Gastroesophageal sphincter (tissue), 4 donors: Measurements from ENCODE around the gene FAM107A. TPM values are rescaled to one million over a fixed set of nuclear protein-coding genes. Genes with fewer than 3 reads are reported as not detected.

Experiments used
- ATAC-seq: fragments of 150-250 bp; one replicate; pipeline ENCODE4 v1.9.1; 2016; ENCODE audit warnings: mild to moderate bottlenecking, moderate library complexity
- H3K27ac ChIP-seq, 4 donors: fragments of 200-600 bp; sonication (generic) in 3 of 4; 1 replicate in 3 of 4; 2 replicates in 1 of 4; pipeline ENCODE4 v1.5.1; 2016 to 2019
- H3K27me3 ChIP-seq: fragments of 200-600 bp; sonication (generic); one replicate; pipeline ENCODE4 v1.5.1; 2019
- H3K36me3 ChIP-seq, 2 donors: fragments of 200-600 bp; sonication (generic); one replicate each; pipeline ENCODE4 v1.5.1; 2019; ENCODE audit warnings: control low read depth in 1 of 2
- H3K4me1 ChIP-seq, 3 donors: fragments of 200-600 bp; sonication (generic); 1 replicate in 2 of 3; 2 replicates in 1 of 3; pipeline ENCODE4 v1.5.1; 2016 to 2019; ENCODE audit warnings: control low read depth in 2 of 3
- H3K4me3 ChIP-seq, 2 donors: fragments of 200-600 bp; sonication (generic); one replicate each; pipeline ENCODE4 v1.5.1; 2019; ENCODE audit warnings: mild to moderate bottlenecking in 1 of 2, moderate library complexity in 1 of 2
- H3K9me3 ChIP-seq, 3 donors: fragments of 200-600 bp; sonication (generic); one replicate each; pipeline ENCODE4 v1.5.1; 2017 to 2019; ENCODE audit warnings: control low read depth in 2 of 3
- EP300 ChIP-seq: sonication (generic); formaldehyde crosslinking; IDR thresholded peaks from one replicate; pipeline ENCODE4 v1.6.1; 2017; ENCODE audit warnings: antibody characterized with exemption, mild to moderate bottlenecking
- POLR2A ChIP-seq, 2 donors: fragments of 450-650 bp; IDR thresholded peaks; one replicate each; pipeline ENCODE4 v1.6.1; 2017; ENCODE audit warnings: antibody characterized with exemption in 2 of 2, mild to moderate bottlenecking in 2 of 2, moderate library complexity in 1 of 2
- POLR2AphosphoS5 ChIP-seq: sonication (generic); formaldehyde crosslinking; IDR thresholded peaks from one replicate; pipeline ENCODE4 v1.6.1; 2017; ENCODE audit warnings: antibody characterized with exemption
- WGBS, 2 donors: methylation state at CpG; one replicate each; pipeline ENCODE4 v1.1.5; 2018; ENCODE audit warnings: low coverage in 1 of 2; 5-methylcytosine and 5-hydroxymethylcytosine counted together
- total RNA-seq, 4 donors: library from RNA; depleted of rRNA; stranded (reverse); fragments of >200 nt; gene quantifications; one replicate each; pipeline ENCODE4 v1.1.0, GENCODE V29; 2016
- TF ChIP-seq, protein P1 (sequence below), 4 experiments: fragments of 200-600 bp in 2 of 4; fragments of 450-650 bp in 2 of 4; sonication (generic) in 1 of 4; IDR thresholded peaks; one replicate each; pipeline ENCODE4 v1.5.1; 2017 to 2019; ENCODE audit warnings: antibody characterized with exemption in 4 of 4, mild to moderate bottlenecking in 2 of 4, moderate library complexity in 2 of 4

FAM107A gene
- total RNA-seq, 4 donors from 2014 or later, result 27.9 to 109 (median 83.8) TPM

DNA sequence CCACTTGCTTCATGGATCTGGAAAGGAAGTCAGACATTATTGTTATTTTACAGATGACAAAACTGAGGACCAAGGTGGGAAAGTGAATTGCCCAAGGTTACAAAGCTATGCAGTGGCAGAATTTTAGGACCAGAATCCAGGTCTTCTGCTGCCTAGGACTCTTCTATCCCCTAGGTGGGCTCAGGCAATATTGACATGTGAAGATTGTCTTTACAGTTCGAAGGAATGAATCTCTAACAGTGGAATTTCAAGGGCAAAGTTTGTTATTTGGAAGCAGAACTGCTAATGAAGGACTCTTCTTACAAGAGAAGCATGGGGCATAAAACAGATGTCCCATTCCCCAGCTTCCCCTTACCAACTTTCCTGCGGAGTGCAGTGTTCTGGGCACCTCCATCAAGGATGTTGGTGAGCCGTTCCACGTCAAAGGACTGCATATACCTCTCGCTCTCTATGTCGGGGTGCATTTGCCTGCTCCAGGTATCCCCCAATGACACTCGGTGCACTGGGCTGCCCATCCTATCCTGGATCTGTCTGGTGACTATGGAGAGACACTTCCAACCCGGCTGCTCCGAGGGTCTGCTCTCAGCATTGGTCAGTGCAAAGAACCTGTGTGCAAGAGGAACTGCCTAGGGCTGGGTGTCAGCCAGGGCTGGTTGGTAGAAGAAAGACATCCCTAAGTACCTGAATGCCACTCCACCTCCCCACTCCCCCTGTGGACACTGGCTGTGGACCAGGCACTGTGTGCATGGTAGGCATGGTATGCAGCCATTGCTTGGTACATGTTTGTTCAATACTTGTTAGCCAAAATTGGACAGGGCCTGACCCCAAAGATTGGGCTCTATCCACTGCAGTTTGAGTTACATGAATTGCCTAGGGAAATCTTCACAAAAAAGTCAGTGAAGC, 42.3 kb downstream of the FAM107A start:
- WGBS, 2 donors, result 99 to 100% methylated on average over 3 to 8 of the region's 9 CpGs

DNA sequence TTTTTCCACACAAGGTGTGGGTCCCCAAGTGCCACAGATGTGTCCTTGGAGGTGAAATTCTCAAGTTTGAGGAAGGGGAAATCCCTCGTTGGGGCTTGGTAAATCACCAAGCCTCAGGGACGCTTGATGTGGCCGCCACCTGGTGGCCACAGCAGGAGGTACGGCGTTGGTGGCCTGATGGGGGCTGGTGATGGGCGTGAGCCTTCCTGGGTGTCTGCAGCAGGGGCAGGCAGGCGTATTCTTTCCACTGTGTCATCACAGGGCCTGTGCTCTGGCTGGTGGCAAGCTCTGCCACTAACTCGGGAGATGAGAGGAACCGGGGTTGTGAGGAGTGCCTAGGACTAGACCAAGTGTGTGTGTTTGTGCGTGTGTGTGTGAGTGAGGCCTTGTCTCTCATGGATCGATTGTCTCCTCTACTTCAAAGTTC, 44.4 kb downstream of the FAM107A start:
- Histone ChIP-seq H3K4me3 (no peak overlapping the region), H3K27me3 (no peaks in the 10 kb centered on the region), H3K4me1 (peaks cover 0 to 49% (median 23%) of the 10 kb centered on the region in 3 donors), H3K9me3 (no peaks in the 10 kb centered on the region), H3K36me3 (peaks cover 0 to 66% of the 10 kb centered on the region in 2 donors), H3K27ac (peak overlapping the region in 1 of 4 donors; percentile 7)
- peak; percentile 63 for ATAC-seq
- WGBS, 2 donors, result 0% methylated on average over 7 of the region's 11 CpGs; no CpG with 5 or more reads in 1 of the 2 donors
- TF ChIP-seq EP300, result no peak
- TF ChIP-seq, protein P1, sequence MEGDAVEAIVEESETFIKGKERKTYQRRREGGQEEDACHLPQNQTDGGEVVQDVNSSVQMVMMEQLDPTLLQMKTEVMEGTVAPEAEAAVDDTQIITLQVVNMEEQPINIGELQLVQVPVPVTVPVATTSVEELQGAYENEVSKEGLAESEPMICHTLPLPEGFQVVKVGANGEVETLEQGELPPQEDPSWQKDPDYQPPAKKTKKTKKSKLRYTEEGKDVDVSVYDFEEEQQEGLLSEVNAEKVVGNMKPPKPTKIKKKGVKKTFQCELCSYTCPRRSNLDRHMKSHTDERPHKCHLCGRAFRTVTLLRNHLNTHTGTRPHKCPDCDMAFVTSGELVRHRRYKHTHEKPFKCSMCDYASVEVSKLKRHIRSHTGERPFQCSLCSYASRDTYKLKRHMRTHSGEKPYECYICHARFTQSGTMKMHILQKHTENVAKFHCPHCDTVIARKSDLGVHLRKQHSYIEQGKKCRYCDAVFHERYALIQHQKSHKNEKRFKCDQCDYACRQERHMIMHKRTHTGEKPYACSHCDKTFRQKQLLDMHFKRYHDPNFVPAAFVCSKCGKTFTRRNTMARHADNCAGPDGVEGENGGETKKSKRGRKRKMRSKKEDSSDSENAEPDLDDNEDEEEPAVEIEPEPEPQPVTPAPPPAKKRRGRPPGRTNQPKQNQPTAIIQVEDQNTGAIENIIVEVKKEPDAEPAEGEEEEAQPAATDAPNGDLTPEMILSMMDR (IDR thresholded peaks at IDR 0.05), result peak; percentile 84 to 92 (median 88)
- no peak for TF ChIP-seq POLR2A (IDR thresholded peaks at IDR 0.05)
- peak; percentile 9 for TF ChIP-seq POLR2AphosphoS5

More for the DNA sequence above, 42.3 kb downstream of the FAM107A start:
- Histone ChIP-seq H3K9me3 (no peaks in the 10 kb centered on the region), H3K27ac (no peak overlapping the region), H3K27me3 (no peaks in the 10 kb centered on the region), H3K4me3 (no peak overlapping the region), H3K36me3 (peaks cover 0 to 48% of the 10 kb centered on the region in 2 donors), H3K4me1 (peaks cover 0 to 41% (median 23%) of the 10 kb centered on the region in 3 donors)
- no peak for ATAC-seq
- no peak for TF ChIP-seq POLR2AphosphoS5
- no peak for TF ChIP-seq EP300
- TF ChIP-seq POLR2A (IDR thresholded peaks at IDR 0.05), result no peak
- TF ChIP-seq, protein P1 (IDR thresholded peaks at IDR 0.05), result no peak

DNA sequence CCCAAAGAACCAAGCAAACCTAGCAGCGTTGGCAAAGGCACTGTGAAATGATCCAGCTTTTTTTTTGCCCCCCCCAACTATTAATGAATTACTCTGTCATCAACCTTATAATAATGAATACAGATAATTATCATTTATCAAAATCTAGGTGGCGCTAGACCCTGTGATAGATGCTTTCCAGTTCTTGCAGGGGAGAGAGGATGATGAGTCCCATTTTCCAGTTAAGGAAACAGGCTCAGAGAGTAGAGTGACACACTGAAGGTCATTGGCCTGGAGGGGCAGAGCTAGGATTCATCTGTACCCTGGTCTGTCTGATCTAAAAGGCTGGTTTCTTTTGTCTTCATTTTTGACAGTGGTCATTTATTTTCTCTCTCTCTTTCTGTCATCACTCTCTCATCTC, 45.2 kb downstream of the FAM107A start:
- no peak for ATAC-seq
- 86 to 100% methylated on average over 1 of the region's 2 CpGs for WGBS, 2 donors
- Histone ChIP-seq H3K4me3 (no peak overlapping the region), H3K9me3 (no peaks in the 10 kb centered on the region), H3K4me1 (peaks cover 0 to 41% (median 15%) of the 10 kb centered on the region in 3 donors), H3K27me3 (no peaks in the 10 kb centered on the region), H3K36me3 (peaks cover 0 to 74% of the 10 kb centered on the region in 2 donors), H3K27ac (no peak overlapping the region)
- TF ChIP-seq POLR2A (IDR thresholded peaks at IDR 0.05) (no peak), POLR2AphosphoS5 (no peak), EP300 (no peak)
- TF ChIP-seq, protein P1 (IDR thresholded peaks at IDR 0.05), result no peak

DNA sequence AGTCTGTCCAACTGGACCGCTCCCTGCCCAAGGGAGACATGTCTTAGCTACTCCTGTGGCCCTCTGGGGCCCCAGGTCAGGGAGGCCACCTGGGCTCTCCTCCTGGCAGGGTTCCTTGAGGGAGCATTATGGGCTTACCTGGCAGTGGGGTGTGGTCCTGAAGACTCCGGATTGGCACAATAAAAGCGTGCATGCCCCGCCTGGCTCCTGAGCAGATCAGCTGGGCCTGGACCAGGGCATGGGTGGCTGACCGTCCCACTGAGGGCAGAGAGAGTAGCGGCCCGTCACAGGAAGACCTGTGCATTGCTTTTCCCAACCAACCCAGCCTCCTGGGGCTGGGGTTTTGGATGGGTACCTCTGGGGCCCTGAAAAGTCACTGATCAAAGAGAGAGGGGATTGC, 45.6 kb downstream of the FAM107A start:
- no peaks in the 10 kb centered on the region for H3K9me3 ChIP-seq
- no peak for ATAC-seq
- no peak overlapping the region for H3K4me3 ChIP-seq
- H3K27me3 ChIP-seq, result no peaks in the 10 kb centered on the region
- H3K4me1 ChIP-seq, result peaks cover 0 to 37% (median 11%) of the 10 kb centered on the region in 3 donors
- H3K36me3 ChIP-seq, result peaks cover 0 to 78% of the 10 kb centered on the region in 2 donors
- WGBS, 2 donors, result 80% methylated on average over 1 of the region's 7 CpGs; no CpG with 5 or more reads in 1 of the 2 donors
- no peak for TF ChIP-seq POLR2A (IDR thresholded peaks at IDR 0.05)
- TF ChIP-seq POLR2AphosphoS5, result no peak
- TF ChIP-seq EP300, result no peak
- TF ChIP-seq, protein P1 (IDR thresholded peaks at IDR 0.05), result no peak
- no peak overlapping the region for H3K27ac ChIP-seq
